HG03135 (cell line): ENCODE results near the gene ENTPD1.
"Not testable (repeated sequence)": the region's sequence is repeated elsewhere in the genome, so short reads cannot be mapped to it uniquely, and the experiment has no call there.

Source experiments
- ATAC-seq: cut with Tn5 transposase; IDR thresholded peaks from one replicate; pipeline ENCODE4 v1.9.1; 2021; ENCODE audit warnings: mild to moderate bottlenecking, moderate library complexity; ENCODE audit not compliant: unreplicated experiment

ENTPD1 gene

GRCh38 chr10:95909561-95909960, 153.6 kb downstream of the ENTPD1 start:
- ATAC-seq, result no peak

- ATAC-seq, result not testable (repeated sequence)
These were observed 160.1 kb downstream of the ENTPD1 start for GRCh38 chr10:95916039-95916438.
